Prostate gland (tissue), 2 donors: ENCODE data around the gene PRKCQ. TPM values are rescaled to one million over a fixed set of nuclear protein-coding genes. Genes with fewer than 3 reads are reported as not detected.

Experiments
- DNase-seq: peaks from one replicate; pipeline ENCODE4 v3.0.0-alpha.2; 2019; ENCODE audit warnings: low spot score
- H3K27ac ChIP-seq, 2 donors: fragments of 200-600 bp; sonication (generic); 2 replicates each; pipeline ENCODE4 v1.5.1; 2017 to 2019
- H3K27me3 ChIP-seq: fragments of 200-600 bp; sonication (generic); replicated peaks from 2 replicates; pipeline ENCODE4 v1.5.1; 2019; ENCODE audit not compliant: insufficient read depth
- H3K36me3 ChIP-seq, 2 donors: fragments of 200-600 bp; sonication (generic); 1 replicate in 1 of 2; 2 replicates in 1 of 2; pipeline versions ENCODE4 v1.5.1 to v1.8.1; 2017 to 2019
- H3K4me1 ChIP-seq: fragments of 200-600 bp; sonication (generic); replicated peaks from 2 replicates; pipeline ENCODE4 v1.5.1; 2019
- H3K4me3 ChIP-seq, 2 donors: fragments of 200-600 bp; sonication (generic); 2 replicates each; pipeline ENCODE4 v1.5.1; 2017 to 2019
- H3K9me3 ChIP-seq: fragments of 200-600 bp; sonication (generic); 2 replicates; pipeline ENCODE4 v1.5.1; 2017
- POLR2A ChIP-seq: fragments of 450-650 bp; IDR thresholded peaks from one replicate; pipeline ENCODE4 v1.6.1; 2016; ENCODE audit warnings: antibody characterized with exemption, mild to moderate bottlenecking
- POLR2AphosphoS5 ChIP-seq: sonication (generic); formaldehyde crosslinking; IDR thresholded peaks from one replicate; pipeline ENCODE4 v1.6.1; 2017; ENCODE audit warnings: antibody characterized with exemption
- WGBS: methylation state at CpG from one replicate; pipeline ENCODE4 v1.1.5; 2018; 5-methylcytosine and 5-hydroxymethylcytosine counted together
- intact Hi-C: fragments of 100-400 bp; cut with DNase I; formaldehyde crosslinking; loops from one replicate; pipeline ENCODE4 v1.14.2; 2022
- total RNA-seq, 2 donors: library from RNA; depleted of rRNA; stranded (reverse); fragments of >200 nt; gene quantifications; one replicate each; pipeline ENCODE4 v1.1.0, GENCODE V29; 2016
- TF ChIP-seq, protein P1 (sequence below), 4 experiments: fragments of 200-600 bp in 2 of 4; fragments of 450-650 bp in 2 of 4; sonication (generic) in 2 of 4; IDR thresholded peaks; 1 replicate in 3 of 4; 2 replicates in 1 of 4; pipeline ENCODE4 v1.5.1; 2016 to 2019; ENCODE audit warnings: antibody characterized with exemption in 4 of 4, mild to moderate bottlenecking in 2 of 4, moderate library complexity in 2 of 4

PRKCQ gene
- total RNA-seq, 2 donors from 2014 or later = 0.87 to 1.4 TPM

DNA sequence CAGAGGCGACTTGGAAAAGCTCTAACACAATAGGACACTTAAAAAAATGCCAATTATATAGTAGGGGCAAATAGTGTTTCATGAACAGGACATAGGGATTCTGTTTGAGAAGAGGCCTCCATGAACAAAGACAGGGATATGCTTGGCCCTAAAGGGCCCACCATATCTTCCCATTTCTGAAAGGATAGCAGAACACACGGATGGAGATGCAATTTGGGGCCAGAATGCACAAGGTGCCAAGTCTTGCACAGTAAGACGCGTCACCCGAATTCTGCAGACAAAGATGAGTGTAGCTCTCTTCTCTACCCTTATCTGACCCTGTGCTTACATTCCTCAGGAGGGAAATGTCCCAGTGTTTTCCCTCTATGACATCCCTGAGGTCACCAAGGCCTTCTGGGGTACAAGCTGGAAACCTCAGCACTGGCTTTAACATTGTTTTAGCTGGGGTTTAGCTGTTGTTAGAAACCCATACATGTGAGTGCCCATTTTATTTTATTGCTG is 12.8 kb downstream of the PRKCQ start:
- intact Hi-C loops = no loop called here
- no peaks in the 10 kb centered on the region for H3K27me3 ChIP-seq
- H3K9me3 ChIP-seq = no peaks in the 10 kb centered on the region
- H3K36me3 ChIP-seq = no peaks in the 10 kb centered on the region
- no peak overlapping the region for H3K27ac ChIP-seq
- WGBS = 95% methylated on average over 5 of the region's 5 CpGs
- H3K4me3 ChIP-seq = no peak overlapping the region
- TF ChIP-seq POLR2A = no peak
- no peak for TF ChIP-seq POLR2AphosphoS5
- TF ChIP-seq, protein P1, sequence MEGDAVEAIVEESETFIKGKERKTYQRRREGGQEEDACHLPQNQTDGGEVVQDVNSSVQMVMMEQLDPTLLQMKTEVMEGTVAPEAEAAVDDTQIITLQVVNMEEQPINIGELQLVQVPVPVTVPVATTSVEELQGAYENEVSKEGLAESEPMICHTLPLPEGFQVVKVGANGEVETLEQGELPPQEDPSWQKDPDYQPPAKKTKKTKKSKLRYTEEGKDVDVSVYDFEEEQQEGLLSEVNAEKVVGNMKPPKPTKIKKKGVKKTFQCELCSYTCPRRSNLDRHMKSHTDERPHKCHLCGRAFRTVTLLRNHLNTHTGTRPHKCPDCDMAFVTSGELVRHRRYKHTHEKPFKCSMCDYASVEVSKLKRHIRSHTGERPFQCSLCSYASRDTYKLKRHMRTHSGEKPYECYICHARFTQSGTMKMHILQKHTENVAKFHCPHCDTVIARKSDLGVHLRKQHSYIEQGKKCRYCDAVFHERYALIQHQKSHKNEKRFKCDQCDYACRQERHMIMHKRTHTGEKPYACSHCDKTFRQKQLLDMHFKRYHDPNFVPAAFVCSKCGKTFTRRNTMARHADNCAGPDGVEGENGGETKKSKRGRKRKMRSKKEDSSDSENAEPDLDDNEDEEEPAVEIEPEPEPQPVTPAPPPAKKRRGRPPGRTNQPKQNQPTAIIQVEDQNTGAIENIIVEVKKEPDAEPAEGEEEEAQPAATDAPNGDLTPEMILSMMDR (IDR thresholded peaks at IDR 0.05) = no peak
- DNase-seq = no peak
- no peaks in the 10 kb centered on the region for H3K4me1 ChIP-seq

DNA sequence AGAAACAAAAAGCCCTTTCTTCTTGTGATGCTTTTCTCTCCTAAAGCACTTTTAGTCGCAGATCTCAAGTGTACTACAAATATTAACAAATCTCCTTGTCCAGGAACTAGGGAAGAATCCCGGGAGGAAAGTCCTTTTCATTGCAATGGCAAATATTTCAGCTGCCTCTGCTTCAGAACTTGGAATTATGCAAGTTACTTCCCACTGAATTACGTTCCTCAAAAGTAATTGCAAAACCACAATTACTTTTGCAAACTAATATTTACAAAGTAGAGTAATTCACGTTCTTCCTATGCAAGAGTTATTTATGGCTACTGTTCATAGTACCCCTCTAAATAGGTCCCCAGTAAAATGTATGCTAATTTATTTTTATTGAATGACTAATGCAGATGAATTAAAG is 14.5 kb downstream of the PRKCQ start:
- no peak overlapping the region for H3K27ac ChIP-seq
- 52% methylated on average over 4 of the region's 4 CpGs for WGBS

DNA sequence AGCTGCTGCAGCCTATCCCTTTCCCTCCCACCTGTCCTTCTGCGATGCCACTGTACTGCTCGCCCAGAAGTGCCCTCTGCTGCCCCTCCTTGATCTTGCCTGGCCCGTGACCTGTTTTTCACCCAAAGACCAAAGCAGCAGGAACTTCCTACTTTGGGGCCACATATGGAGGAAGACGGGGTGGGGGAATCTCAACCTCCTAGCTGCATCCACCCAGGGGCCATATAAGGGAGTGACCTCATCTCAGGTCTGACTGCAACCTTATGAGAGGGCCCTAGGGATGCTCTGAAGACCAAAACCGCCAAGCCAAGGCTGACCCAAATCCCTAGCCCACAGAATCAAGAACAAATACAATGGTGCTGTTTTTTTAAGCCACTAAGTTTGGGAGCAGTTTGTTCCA is 15.7 kb downstream of the PRKCQ start:
- TF ChIP-seq POLR2AphosphoS5 (no peak), POLR2A (no peak)
- TF ChIP-seq, protein P1 (IDR thresholded peaks at IDR 0.05) = no peak
- Histone ChIP-seq H3K27ac (no peak overlapping the region), H3K4me3 (no peak overlapping the region), H3K36me3 (no peaks in the 10 kb centered on the region), H3K4me1 (no peaks in the 10 kb centered on the region), H3K9me3 (no peaks in the 10 kb centered on the region), H3K27me3 (no peaks in the 10 kb centered on the region)
- DNase-seq = no peak
- intact Hi-C loops = no loop called here
- 78% methylated on average over 5 of the region's 5 CpGs for WGBS

More for the DNA sequence above, 14.5 kb downstream of the PRKCQ start:
- H3K4me3 ChIP-seq = no peak overlapping the region
- intact Hi-C loops = no loop called here
- DNase-seq = no peak
- no peaks in the 10 kb centered on the region for H3K4me1 ChIP-seq
- no peaks in the 10 kb centered on the region for H3K27me3 ChIP-seq
- H3K9me3 ChIP-seq = no peaks in the 10 kb centered on the region
- no peaks in the 10 kb centered on the region for H3K36me3 ChIP-seq
- TF ChIP-seq POLR2A = no peak

DNA sequence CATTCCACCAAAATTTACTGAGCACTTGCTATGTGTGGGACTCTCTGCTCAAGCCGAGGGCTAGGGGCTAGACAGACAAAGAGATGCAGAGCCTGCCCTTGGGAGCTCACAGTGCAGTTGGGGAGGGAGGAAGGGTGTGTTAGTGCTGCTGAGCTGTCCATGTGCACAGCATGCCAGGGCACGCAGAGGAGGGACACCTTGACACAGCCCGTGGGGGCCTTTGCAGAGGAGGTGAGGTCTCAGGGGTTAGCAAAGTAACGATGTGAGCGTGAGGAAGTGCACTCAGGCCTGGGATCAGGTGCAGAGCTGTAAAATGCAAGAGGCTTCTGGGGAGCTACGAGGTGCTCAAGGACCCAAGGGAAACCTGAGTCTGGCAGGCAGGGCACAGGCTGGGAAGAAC is 16.3 kb downstream of the PRKCQ start:
- Histone ChIP-seq H3K4me3 (no peak overlapping the region), H3K4me1 (no peaks in the 10 kb centered on the region), H3K27ac (no peak overlapping the region), H3K36me3 (no peaks in the 10 kb centered on the region), H3K9me3 (no peaks in the 10 kb centered on the region), H3K27me3 (no peaks in the 10 kb centered on the region)
- intact Hi-C loops = no loop called here
- WGBS = 70% methylated on average over 6 of the region's 6 CpGs
- DNase-seq = no peak
- TF ChIP-seq, protein P1 (IDR thresholded peaks at IDR 0.05) = no peak
- no peak for TF ChIP-seq POLR2AphosphoS5
- no peak for TF ChIP-seq POLR2A

DNA sequence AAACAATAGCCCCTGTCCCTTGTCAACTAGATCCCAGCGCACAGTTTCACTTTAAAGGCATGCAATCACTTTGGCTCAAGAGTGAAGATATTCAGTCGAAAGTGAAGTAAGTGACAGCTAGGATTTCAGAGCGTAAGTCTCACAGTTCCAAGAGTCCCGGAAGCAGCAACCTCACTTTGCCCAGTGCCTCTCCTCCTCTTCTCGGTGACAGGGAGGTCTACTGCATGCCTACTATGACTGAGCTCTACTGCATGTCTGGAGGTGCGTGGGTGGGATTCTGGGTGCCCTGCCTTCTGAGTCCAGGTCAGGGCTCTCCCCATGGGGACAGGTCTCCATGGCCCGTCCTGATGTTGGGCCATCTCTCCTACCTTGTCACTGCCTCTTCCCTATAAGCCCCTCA is 17.0 kb downstream of the PRKCQ start:
- intact Hi-C loops = no loop called here
- H3K4me1 ChIP-seq = no peaks in the 10 kb centered on the region

More for the DNA sequence above, 17.0 kb downstream of the PRKCQ start:
- no peak for DNase-seq
- Histone ChIP-seq H3K27ac (no peak overlapping the region), H3K9me3 (no peaks in the 10 kb centered on the region), H3K4me3 (no peak overlapping the region), H3K27me3 (no peaks in the 10 kb centered on the region), H3K36me3 (no peaks in the 10 kb centered on the region)
- 87% methylated on average over 7 of the region's 7 CpGs for WGBS
- TF ChIP-seq POLR2AphosphoS5 = no peak
- TF ChIP-seq, protein P1 (IDR thresholded peaks at IDR 0.05) = no peak
- no peak for TF ChIP-seq POLR2A
